ENCODE results near the gene CLIP2.
A peak's percentile ranks its signal among the peaks of the same experiment; 100 is the strongest.
"Not testable (repeated sequence)": the region's sequence is repeated elsewhere in the genome, so short reads cannot be mapped to it uniquely, and the experiment has no call there.

Gene CLIP2

DNA sequence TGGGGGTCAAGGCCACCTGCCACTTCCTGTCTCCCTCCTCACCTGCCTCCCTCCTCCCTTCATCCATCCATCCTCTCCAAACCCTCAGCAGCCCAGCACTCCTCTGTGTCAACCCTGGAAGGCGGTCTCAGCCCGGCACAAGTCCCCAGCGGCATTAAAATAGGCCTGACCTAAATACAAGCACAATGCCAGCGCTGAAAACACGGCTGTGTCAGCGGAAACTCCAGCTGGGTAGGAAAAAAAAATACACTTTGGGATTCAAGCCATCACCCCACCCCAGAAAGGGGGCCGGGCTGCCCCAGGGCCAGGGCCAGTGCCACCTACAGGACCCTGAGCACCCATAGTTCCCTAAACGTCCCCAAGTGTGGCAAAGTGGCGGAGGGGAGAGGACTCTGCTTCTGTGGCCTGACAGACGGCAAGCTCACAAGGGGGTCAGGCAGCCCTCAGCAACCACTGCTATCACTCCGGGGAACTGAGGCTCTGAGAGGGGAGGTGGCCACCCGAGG, 141.8 kb downstream of the CLIP2 start:
- DNase-seq (ENCODE audit: low read depth), result no peak

DNA sequence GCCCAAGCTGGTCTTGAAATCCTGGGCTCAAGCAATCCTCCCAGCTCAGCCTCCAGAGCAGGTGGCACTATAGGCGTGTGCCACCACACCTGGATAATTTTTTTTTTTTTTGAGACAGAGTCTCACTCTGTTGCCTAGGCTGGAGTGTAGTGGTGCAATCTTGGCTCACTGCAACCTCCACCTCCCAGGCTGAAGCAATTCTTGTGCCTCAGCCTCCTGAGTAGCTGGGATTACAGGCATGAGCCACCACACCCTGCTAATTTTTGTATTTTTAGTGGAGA, 148.0 kb downstream of the CLIP2 start:
- DNase-seq (ENCODE audit: low read depth), result not testable (repeated sequence)

DNA sequence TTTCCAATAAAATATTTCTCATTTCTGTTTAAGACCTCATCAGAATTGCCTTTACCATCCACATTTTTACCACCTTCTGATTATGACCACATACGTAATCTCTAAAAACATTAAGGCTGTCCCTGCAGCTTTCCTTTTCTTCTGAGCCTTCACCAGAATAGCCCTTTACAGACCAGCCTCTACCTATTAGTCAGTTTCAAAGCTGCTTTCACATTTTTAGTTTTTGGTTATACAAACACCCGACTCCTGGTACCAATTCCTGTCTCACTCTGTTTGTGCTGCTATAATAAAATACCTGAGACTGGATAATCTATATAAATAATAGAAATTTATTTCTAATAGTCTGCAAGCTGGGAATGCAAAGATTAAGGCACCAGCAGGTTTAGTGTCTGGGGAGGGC, 149.1 kb downstream of the CLIP2 start:
- no peak for DNase-seq (ENCODE audit: low read depth)

DNA sequence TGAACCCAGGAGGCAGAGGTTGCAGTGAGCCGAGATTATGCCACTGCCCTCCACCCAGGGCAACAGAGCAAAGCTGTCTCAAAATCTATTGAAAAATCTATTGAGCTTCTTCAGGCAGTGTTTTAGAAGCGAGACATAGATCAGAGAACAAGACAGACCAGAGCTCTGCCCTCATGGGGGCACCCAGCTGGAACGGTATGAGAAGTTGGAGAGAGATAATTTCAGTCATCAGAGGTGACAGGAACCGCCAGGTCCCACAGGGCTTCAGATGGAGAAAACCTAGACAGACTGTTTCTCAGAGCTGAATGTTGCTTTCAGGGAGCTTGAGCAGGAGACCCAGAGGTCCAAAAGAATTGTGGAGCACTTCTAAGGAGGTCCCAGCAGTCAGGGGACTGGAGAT, 150.3 kb downstream of the CLIP2 start:
- no peak for DNase-seq (ENCODE audit: low read depth)

DNA sequence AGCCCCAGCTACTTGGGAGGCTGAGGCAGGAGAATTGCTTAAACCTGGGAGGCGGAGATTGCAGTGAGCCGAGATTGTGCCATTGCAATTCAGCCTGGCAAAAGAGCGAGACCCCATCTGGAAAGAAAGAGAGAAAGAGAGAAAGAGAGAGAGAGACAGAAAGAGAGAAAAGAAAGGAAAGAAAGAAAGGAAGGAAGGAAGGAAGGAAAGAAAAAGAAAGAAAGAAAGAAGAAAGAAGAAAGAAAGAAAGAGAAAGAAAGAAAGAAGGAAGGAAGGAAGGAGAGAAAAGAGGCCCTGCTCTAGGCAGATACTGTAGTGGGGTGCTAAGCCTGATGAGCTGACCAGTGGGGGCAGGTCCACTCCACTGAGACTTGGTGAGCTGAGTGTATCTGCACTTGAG, 150.9 kb downstream of the CLIP2 start:
- not testable (repeated sequence) for DNase-seq (ENCODE audit: low read depth)

DNA sequence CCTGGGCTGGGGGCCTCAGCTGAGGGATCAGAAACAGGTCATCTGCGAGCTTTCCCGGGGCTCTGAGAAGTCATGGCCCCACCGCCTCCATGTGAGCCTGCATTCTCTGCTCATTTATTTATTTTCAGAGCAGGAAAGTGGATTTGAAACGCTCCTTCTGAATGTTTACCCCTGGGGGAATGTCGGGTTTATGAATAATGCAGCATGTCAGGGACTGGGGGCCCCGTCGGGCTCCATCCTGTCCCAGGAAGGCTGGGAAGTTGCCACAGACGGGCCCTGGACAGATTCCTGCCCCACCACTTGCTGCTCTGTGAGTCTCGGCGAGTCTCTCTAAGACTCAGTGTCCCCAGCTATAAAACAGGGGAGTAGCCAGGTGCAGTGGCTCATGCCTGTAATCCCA, 152.6 kb downstream of the CLIP2 start:
- no peak for DNase-seq (ENCODE audit: low read depth)

DNA sequence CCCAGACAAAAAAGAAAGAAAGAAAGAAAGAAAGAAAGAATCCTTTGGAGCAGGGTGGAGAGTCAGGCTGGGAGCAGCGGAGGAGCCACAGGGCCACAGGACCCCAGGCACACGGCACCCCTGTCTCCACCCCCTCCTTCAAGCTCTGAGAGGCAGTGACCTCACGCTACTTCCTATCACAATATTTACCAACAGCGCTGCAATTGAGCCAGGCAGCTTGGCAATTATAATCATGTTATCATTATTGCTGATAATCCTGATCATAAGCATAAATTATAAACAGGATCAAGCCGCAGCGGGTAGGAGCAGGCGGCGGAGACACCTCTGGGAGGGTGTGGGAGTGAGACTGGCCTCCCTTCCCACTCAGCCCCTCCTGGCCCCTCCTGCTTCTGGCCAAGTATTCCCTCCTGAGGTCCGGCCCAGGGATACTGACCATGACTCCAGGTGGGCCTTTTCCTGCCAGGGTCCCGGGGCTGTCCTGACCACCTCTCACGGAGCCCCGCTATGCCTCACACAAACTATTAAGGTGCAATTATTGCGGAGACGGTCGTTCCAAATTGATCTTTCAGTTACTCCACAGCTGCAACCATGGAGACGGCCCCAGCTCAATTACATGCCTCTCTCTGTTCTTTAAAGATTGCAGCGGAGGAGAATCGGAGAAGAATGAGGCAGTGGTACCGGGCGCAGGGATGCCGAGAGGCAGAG, 154.5 kb downstream of the CLIP2 start:
- DNase-seq (ENCODE audit: low read depth), result no peak

DNA sequence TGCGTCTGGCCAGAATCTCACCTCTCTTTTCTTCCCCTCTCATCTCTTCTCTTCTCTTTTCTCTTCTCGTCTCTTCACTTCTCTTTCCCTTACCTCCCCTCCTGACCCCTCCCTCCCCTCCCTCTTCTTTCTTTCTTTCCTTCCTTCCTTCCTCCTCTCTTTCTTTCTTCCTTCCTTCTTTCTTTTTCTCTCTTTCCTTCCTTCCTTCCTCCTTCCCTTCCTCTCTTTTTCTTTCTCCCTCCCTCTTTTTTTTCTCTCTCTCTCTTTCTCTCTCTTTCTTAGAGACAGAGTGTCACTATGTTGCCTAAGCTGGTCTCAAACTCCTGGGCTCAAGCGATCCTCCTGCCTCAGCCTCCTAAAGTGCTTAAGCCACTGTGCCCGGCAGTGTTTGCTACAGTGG, 159.9 kb downstream of the CLIP2 start:
- DNase-seq (ENCODE audit: low read depth), result no peak

DNA sequence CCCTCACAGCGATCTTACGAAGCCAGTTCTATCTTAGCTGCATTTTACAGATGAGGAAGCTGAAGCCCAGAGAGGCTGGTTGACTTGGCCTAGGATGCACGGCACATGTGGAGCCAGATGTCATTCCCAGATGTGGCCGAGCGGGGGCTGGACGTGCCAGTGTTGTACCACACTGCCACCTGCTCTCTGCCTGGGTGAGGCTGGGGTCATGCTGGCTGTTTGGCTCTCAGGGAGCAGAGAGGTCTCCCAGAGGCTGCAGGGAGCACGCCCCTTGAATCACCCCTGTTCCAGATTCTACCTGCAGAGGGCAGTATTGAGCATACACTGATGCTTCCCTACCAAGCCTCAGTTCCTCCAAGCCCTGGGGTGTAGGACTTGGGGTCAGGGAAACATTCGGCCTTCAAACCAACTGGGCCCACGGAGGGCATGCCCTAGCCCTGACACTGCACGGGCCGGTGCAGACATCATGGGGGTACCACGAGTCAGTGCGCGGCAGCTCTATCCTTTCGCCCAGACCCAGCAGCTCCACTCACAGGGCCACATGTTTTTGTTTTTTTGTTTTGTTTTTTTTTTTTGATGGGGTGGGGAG, 160.7 kb downstream of the CLIP2 start:
- peak; percentile 50 for DNase-seq (ENCODE audit: low read depth)

DNA sequence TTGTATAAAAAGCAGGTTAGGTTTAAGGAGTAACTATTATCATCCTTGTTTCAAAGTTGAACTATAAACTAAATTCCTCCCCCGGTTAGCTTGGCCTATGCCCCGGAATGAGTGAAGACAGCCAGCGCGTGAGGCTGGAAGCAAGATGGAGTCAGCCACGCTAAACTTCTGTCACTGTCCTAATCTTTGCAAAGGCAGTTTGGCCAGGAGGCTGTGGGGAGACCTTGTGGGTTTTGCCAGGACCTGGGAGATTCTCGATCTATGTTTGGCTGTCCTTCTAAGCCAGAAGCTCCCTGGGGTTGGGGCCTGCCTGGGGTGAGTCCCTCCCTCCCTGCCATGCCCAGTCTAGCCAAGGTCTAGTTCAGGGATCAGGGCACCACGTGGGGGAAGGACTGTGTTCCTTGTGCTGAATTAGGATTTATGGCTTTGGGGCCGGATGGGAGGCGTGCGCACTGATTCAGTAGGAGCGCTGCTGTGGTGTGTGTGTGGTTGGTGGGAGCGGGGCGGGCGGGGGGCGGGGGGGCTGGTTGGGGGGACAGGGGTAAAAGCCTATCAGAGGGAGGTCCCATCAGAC, 163.6 kb downstream of the CLIP2 start:
- peak; percentile 4 for DNase-seq (ENCODE audit: low read depth)

DNA sequence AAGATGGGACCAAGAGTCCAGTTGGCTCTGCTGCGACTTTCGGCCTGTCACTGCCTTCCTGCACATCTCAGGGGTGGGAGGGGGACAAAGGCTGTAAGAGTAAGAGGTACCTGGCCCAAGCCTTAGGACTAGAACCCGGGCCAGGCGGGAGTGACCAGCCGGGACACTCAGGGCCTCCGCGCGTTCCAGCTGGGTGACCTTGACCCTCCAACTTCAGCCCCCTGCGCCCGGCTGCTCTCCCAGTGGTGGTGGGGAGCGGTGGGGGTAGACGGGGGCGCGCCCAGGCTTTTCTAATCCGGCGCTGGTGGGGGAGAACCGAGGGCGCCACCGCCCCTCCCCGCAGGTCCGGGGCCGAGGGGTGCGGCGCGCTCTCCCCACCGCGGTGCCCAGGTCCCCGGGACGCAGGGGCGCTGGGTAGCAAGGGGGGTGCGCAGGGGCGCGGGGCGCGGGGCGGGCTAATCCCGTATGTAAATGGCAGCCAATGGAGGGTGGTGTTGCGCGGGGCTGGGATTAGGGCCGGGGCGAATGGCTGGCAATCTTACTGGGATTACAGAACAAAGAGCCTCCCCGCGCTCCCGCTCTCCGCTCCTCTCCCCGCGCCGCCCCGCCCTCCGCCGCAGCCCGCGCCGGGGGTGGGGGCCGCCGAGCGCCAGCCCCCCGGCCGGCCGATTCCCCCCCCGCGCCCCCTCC, 164.3 kb downstream of the CLIP2 start, which contains the start of gene GTF2IRD1:
Gene GTF2IRD1, plus strand, starts transcription at position 585 of the 690 bp plus-strand sequence. CDS start 54,175 bp downstream, outside the sequence.
- DNase-seq (ENCODE audit: low read depth), result peak; percentile 6

DNA sequence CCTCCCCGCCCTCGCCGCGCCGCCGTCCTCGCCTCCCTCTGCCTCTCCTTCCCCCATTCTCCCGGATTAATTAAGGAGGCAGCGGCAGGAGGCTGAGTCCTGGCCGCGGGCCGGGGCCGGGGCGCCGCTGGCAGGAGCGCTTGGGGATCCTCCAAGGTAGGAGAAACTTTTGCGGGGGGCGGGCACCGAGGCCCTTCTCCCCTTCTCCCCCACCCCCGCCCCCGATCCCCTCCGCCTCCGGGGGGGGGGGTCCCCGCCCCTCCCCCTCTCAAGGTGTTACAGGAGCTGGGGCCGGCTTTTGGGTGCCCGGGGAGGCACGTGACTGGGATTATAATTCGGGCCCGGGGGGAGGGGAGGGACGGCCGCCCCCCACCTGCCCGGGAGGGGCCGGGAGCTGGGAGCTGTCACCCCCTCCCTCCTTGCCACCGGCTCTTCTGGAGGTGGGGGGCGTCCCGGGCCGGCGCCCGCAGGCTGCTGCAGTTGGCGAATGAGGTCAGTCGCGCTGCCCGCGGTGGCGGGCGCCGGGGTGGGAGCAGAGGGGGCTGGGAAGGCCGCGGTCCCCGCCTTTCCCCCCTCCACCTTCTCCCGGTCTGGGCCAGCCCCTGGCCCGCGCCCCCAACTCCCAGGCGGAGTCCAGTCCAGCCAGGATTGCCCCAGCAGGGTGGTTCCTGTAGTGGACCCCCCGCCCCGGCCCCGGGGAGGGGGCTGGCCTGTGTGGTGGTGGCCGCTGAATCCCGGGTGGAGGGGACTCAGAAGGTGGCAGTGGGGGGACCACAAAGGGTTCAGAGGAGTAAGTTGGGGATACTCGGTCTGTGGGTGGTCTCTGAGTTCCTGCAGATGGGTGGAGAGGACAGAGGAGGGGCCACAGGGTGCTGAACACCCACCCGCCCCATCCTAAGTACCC, 165.1 kb downstream of the CLIP2 start:
- DNase-seq (ENCODE audit: low read depth), result peak; percentile 8

DNA sequence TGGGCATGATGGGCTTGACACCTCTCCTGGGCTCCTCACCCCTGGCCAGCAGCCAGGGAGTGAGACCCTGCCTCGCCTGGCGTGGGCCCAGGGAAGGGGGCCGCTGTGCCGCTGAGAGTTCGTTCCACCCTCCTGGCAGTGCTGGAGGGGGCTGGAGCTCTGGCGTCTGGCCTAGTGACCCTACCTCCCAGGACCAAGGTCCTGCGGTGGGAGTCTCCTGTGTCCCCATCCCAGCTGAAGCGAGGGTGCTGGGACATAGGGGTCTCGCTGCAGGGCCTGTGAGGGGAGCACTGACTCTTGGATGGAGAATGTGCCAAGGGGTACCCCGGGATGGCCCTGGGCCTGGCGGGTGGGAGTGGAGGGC, 165.7 kb downstream of the CLIP2 start:
- DNase-seq (ENCODE audit: low read depth), result no peak

DNA sequence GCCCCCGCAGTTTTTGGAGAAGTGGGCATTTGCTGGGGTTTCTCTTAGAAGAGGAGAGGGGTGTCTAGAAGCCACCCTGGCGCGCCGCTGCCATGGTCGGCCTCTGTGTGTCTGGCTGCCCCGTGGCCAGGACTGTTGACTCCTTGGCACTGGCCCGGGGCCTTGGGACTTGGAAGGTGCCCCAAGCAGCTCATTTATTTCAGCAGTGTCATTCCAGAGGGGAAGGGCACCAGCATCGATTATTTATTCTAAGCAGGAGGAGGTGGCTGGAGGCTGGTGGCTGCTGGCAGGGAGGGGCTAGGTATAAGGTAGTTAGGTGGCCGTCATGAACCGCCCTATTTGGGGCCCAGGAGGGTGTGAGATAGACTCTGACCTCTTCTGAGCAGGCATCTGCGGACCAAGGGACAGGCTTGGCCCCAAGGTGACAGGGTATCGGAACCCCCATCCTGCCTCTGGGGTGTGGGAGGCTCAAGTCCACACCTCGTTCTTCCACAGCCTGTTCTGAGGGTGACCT, 166.1 kb downstream of the CLIP2 start:
- no peak for DNase-seq (ENCODE audit: low read depth)
